HG03460 (cell line): Measurements from ENCODE around the gene RTN4RL1.
A peak's percentile ranks its signal among the peaks of the same experiment; 100 is the strongest.

Experiments used
- ATAC-seq: cut with Tn5 transposase; IDR thresholded peaks from one replicate; pipeline ENCODE4 v1.9.1; 2021; ENCODE audit not compliant: unreplicated experiment

RTN4RL1 gene

GRCh38 chr17:2025220-2025621 is at the start of gene RTN4RL1:
Gene RTN4RL1, minus strand, starts transcription at chr17:2025334. Its CDS starts 469 bp downstream, at chr17:2024865.
- no peak for ATAC-seq

- no peak for ATAC-seq
These were observed 49.8 kb upstream of the RTN4RL1 start for GRCh38 chr17:2074919-2075318.

GRCh38 chr17:2071455-2072281 is 46.5 kb upstream of the RTN4RL1 start:
- no peak for ATAC-seq

- no peak for ATAC-seq
These were observed 45.9 kb upstream of the RTN4RL1 start for GRCh38 chr17:2071024-2071385.

- peak; percentile 86 for ATAC-seq
These were observed 45.3 kb upstream of the RTN4RL1 start for GRCh38 chr17:2070241-2071023.

GRCh38 chr17:2068519-2069051 is 43.5 kb upstream of the RTN4RL1 start:
- no peak for ATAC-seq

GRCh38 chr17:2068031-2068518 is 42.9 kb upstream of the RTN4RL1 start:
- no peak for ATAC-seq

GRCh38 chr17:2067608-2068024 is 42.5 kb upstream of the RTN4RL1 start:
- ATAC-seq = no peak

- no peak for ATAC-seq
These were observed 42.0 kb upstream of the RTN4RL1 start for GRCh38 chr17:2067048-2067561.

- ATAC-seq = no peak
These were observed 40.8 kb upstream of the RTN4RL1 start for GRCh38 chr17:2065949-2066400.

- no peak for ATAC-seq
These were observed 40.0 kb upstream of the RTN4RL1 start for GRCh38 chr17:2064980-2065785.

GRCh38 chr17:2064520-2064971 is 39.4 kb upstream of the RTN4RL1 start:
- ATAC-seq = no peak

- no peak for ATAC-seq
These were observed 39.0 kb upstream of the RTN4RL1 start for GRCh38 chr17:2064147-2064489.

- ATAC-seq = no peak
These were observed 38.4 kb upstream of the RTN4RL1 start for GRCh38 chr17:2063261-2064146.

- no peak for ATAC-seq
These were observed 37.5 kb upstream of the RTN4RL1 start for GRCh38 chr17:2062571-2063183.

GRCh38 chr17:2061441-2061958 is 36.4 kb upstream of the RTN4RL1 start:
- ATAC-seq = no peak

- ATAC-seq = no peak
These were observed 35.7 kb upstream of the RTN4RL1 start for GRCh38 chr17:2060681-2061440.

GRCh38 chr17:2060385-2060658 is 35.2 kb upstream of the RTN4RL1 start:
- ATAC-seq = no peak
